Mucosa of stomach (tissue), 1 donor: Measurements from ENCODE around the gene FRMPD2.

Experiments used
- H3K27me3 ChIP-seq: one replicate; pipeline ENCODE4 v1.7.0; 2013; ENCODE audit warnings: mild to moderate bottlenecking, low read length; ENCODE audit not compliant: control insufficient read depth, insufficient read depth
- H3K36me3 ChIP-seq: one replicate; pipeline ENCODE4 v1.7.0; 2013; ENCODE audit warnings: low read length; ENCODE audit not compliant: control insufficient read depth, insufficient read depth
- H3K4me1 ChIP-seq: one replicate; pipeline ENCODE4 v1.7.0; 2013; ENCODE audit warnings: mild to moderate bottlenecking, low read length; ENCODE audit not compliant: control insufficient read depth, insufficient read depth
- H3K4me3 ChIP-seq: one replicate; pipeline ENCODE4 v1.7.0; 2013; ENCODE audit warnings: low read length
- H3K9ac ChIP-seq: one replicate; pipeline ENCODE4 v1.7.0; 2013; ENCODE audit warnings: mild to moderate bottlenecking, low read length, moderate library complexity
- H3K9me3 ChIP-seq: one replicate; pipeline ENCODE4 v1.7.0; 2013; ENCODE audit warnings: mild to moderate bottlenecking, low read length, moderate library complexity; ENCODE audit not compliant: control insufficient read depth
- donor health status: Pancreatic carcinoma.

The FRMPD2 gene

GRCh38 chr10:48302515-48303476 is 28.3 kb upstream of the FRMPD2 start:
- Histone ChIP-seq H3K9ac (no peak overlapping the region), H3K4me1 (peaks cover 4% of the 10 kb centered on the region), H3K9me3 (no peaks in the 10 kb centered on the region), H3K27me3 (no peaks in the 10 kb centered on the region), H3K36me3 (no peaks in the 10 kb centered on the region), H3K4me3 (no peak overlapping the region)

- H3K4me1 ChIP-seq, result no peaks in the 10 kb centered on the region
- H3K4me3 ChIP-seq, result no peak overlapping the region
- no peaks in the 10 kb centered on the region for H3K36me3 ChIP-seq
- H3K27me3 ChIP-seq, result no peaks in the 10 kb centered on the region
- no peaks in the 10 kb centered on the region for H3K9me3 ChIP-seq
- no peak overlapping the region for H3K9ac ChIP-seq
Observed at GRCh38 chr10:48300556-48300955, 26.1 kb upstream of the FRMPD2 start.

DNA sequence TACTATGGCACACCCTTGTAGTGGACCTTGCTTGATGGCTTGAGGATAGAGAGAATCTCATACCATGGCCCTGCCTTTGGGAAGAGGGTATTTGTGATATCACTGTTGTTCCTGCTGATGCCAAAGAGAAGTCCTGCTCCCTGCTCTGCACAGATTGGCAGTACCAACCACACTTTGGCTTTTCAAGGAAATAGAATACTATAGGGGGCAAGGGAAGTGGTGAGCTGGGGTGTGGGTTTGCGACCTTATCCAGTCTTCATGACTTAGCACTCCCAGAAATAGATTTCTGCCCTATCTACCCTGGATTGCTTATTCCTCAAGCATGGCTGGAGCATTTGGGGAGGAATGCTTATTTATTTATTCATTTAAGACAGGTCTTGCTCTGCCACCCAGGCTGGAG is 25.2 kb upstream of the FRMPD2 start:
- Histone ChIP-seq H3K9ac (no peak overlapping the region), H3K27me3 (no peaks in the 10 kb centered on the region), H3K4me1 (no peaks in the 10 kb centered on the region), H3K36me3 (no peaks in the 10 kb centered on the region), H3K9me3 (no peaks in the 10 kb centered on the region), H3K4me3 (no peak overlapping the region)

- Histone ChIP-seq H3K4me1 (no peaks in the 10 kb centered on the region), H3K4me3 (no peak overlapping the region), H3K9me3 (no peaks in the 10 kb centered on the region), H3K9ac (no peak overlapping the region), H3K27me3 (no peaks in the 10 kb centered on the region), H3K36me3 (no peaks in the 10 kb centered on the region)
Observed at GRCh38 chr10:48299066-48299465, 24.6 kb upstream of the FRMPD2 start.

DNA sequence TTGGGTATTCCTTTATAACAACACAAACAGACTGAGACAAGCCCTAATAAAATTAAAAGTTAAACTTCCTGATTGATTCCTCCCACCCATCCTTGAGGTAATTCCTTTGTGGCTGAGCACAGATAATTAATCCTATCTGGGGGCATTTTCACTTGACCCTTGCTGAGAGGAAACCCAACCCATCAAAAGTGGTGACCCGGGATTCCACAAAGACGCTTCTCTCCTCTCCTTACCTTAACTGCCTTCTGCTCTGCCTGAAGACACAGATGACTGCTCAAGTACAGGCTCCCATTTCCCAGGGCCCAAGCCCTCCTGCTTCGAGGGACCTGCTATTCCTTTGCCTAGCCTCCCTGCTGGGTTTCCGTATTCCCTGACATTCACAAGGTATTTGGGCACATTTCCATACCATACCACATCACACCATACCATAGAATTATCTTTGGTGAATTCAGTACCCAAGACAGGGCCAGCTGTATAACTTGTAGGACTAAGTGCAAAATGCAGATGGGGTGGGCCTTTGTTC is 22.1 kb upstream of the FRMPD2 start:
- no peaks in the 10 kb centered on the region for H3K9me3 ChIP-seq
- no peaks in the 10 kb centered on the region for H3K27me3 ChIP-seq
- H3K4me3 ChIP-seq, result no peak overlapping the region
- H3K36me3 ChIP-seq, result no peaks in the 10 kb centered on the region
- H3K9ac ChIP-seq, result no peak overlapping the region
- no peaks in the 10 kb centered on the region for H3K4me1 ChIP-seq

DNA sequence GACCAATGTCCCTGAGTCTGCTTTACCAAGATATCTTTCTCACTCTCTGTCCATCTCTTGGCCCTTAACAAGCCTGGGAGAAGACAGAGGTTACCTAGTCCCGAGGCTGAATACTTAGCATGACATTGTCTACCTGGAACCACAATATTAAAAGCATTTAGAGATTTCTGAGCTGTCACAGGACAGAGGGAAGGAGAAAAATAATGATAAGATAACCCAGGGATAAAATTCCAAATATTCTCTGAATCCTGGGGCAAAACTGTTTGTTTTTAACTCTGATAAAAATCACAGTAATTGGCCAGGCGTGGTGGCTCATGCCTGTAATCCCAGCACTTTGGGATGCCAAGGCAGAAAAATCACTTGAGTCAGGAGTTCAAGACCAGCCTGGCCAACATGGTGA is 19.9 kb upstream of the FRMPD2 start:
- H3K4me1 ChIP-seq, result peaks cover 7% of the 10 kb centered on the region
- H3K9ac ChIP-seq, result no peak overlapping the region

GRCh38 chr10:48292616-48293015 is 18.1 kb upstream of the FRMPD2 start:
- Histone ChIP-seq H3K4me3 (no peak overlapping the region), H3K9me3 (no peaks in the 10 kb centered on the region), H3K36me3 (no peaks in the 10 kb centered on the region), H3K27me3 (no peaks in the 10 kb centered on the region), H3K9ac (no peak overlapping the region), H3K4me1 (peaks cover 13% of the 10 kb centered on the region)

More for the DNA sequence above, 19.9 kb upstream of the FRMPD2 start:
- Histone ChIP-seq H3K36me3 (no peaks in the 10 kb centered on the region), H3K4me3 (no peak overlapping the region), H3K9me3 (no peaks in the 10 kb centered on the region), H3K27me3 (no peaks in the 10 kb centered on the region)

DNA sequence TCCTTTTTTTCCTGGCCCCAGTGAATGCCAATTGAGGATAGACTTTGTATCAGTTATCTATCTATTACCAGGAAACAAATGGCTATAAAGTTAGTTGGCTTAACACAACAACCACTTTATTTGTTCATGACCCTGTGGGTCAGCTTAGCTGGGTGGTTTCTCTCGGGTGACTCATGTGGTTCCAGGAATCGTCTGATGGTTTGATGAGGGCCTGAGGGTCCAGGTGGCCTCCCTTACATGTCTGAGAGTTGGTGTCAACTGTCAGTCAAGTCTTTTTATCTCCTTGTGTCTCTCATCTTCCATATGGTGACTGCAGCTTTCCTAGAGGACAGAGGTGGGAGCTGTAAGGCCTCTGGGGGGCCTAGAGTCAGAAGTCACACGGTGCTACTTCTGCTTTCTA is 16.7 kb upstream of the FRMPD2 start:
- Histone ChIP-seq H3K9ac (no peak overlapping the region), H3K27me3 (no peaks in the 10 kb centered on the region), H3K36me3 (no peaks in the 10 kb centered on the region), H3K4me3 (no peak overlapping the region), H3K9me3 (no peaks in the 10 kb centered on the region), H3K4me1 (peaks cover 13% of the 10 kb centered on the region)

DNA sequence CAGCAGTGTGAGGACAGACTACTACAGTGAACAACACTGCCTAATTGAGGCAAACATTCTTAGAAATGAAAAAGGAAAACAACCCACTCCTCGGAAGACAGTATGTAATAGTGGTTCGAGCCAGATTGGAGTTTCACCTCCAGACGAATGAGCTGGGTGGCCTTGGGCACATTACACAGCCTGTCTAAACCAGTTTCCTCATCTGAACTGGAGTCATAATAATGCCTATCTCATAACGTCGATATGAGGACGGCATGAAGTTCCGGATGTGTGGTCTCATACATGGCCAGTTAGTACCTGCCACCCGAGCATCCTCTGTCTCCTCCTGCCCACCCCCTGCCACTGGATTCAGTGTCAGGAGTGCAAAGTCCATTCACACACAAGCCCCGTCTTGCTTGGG is 15.8 kb upstream of the FRMPD2 start:
- H3K4me1 ChIP-seq, result peaks cover 13% of the 10 kb centered on the region
- no peak overlapping the region for H3K9ac ChIP-seq
- H3K9me3 ChIP-seq, result no peaks in the 10 kb centered on the region
- no peak overlapping the region for H3K4me3 ChIP-seq
- H3K27me3 ChIP-seq, result peaks cover 2% of the 10 kb centered on the region
- no peaks in the 10 kb centered on the region for H3K36me3 ChIP-seq

DNA sequence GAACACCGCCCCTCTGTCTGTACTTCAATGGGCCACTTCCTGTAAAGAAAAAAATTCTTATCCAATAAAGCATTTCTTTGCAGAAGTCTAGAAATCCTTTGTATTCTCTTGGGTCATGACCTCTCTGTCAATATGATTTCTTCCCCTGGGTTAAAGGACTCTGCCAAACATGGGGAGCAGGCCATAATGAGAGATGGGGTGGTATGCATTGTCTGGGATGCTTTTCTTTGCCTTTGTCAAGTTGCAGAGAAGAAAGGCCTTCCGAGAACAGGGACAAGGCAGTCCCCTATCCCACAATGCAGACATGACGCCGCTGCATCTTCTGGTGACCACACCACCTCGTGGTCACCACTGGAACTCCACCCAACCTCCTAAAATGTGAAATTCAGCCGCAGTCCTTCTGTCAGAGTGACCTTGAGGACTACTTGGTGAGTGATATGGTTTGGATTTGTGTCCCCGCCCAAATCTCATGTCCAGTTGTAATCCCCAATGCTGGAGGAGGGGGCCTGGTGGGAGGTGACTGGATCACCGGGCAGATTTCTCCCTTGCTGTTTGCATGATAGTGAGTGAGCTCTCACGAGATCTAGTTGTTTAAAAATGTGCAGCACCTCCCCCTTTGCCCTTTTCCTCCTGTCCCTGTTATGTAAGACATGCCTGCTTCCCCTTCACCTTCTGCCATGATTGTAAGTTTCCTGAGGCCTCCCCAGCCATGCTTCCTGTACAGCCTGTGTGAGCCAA is 15.2 kb upstream of the FRMPD2 start:
- H3K9ac ChIP-seq, result no peak overlapping the region
- no peaks in the 10 kb centered on the region for H3K9me3 ChIP-seq
- peaks cover 13% of the 10 kb centered on the region for H3K4me1 ChIP-seq
- no peak overlapping the region for H3K4me3 ChIP-seq
- no peaks in the 10 kb centered on the region for H3K36me3 ChIP-seq
- H3K27me3 ChIP-seq, result peaks cover 8% of the 10 kb centered on the region

DNA sequence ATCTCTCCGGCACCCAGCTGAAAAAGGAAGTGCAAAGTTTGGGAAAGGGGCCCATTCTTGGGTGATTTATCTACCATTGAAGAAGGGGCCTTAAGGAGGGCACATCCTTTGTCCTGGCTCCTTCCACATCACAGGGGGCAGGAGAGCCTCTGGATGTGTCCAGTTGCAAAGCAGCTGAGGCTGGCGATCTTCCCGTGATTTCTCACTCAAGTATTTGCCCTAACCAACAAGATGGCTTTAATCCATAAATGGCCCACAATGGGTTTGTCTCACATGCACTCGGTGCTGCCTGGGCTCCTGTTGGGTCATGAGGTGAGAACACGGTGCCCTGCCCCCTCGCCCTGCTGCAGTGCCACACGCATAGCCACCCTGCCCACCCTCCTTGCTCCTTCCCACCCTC is 14.2 kb upstream of the FRMPD2 start:
- Histone ChIP-seq H3K36me3 (no peaks in the 10 kb centered on the region), H3K9me3 (no peaks in the 10 kb centered on the region)

More for the DNA sequence above, 14.2 kb upstream of the FRMPD2 start:
- no peak overlapping the region for H3K4me3 ChIP-seq
- peaks cover 14% of the 10 kb centered on the region for H3K27me3 ChIP-seq
- H3K9ac ChIP-seq, result no peak overlapping the region
- peaks cover 13% of the 10 kb centered on the region for H3K4me1 ChIP-seq
